Ishikawa (cell line): ENCODE data around the gene IRAK2.

Experiments used
- RAD21 ChIP-seq: IDR thresholded peaks from 2 replicates; pipeline ENCODE4 v1.6.1; 2012; ENCODE audit warnings: low read depth
- YY1 ChIP-seq: IDR thresholded peaks from 2 replicates; pipeline ENCODE4 v1.6.1; 2012; ENCODE audit warnings: low read depth
- TF ChIP-seq, protein P1 (sequence below): IDR thresholded peaks from 2 replicates; pipeline ENCODE4 v1.6.1; 2012

DNA sequence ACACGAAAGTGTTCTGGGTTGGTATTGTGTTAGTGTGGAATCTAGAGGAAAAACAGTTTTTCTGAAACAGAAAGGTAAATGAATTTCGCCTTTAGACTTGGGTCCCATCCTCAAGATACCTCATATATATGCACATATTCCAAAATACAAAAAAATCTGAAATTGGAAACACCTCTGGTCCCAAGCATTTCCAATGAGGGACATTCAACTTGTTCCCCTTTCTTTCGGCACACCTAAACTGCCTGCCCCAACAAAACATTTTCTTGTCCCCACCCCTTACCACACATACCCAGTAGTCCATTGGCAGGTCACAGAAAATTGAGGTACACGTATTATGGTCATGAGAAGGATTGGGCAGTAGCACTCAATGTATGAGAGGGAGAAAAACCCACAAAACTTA is 9.1 kb upstream of the IRAK2 start:
- TF ChIP-seq, protein P1, sequence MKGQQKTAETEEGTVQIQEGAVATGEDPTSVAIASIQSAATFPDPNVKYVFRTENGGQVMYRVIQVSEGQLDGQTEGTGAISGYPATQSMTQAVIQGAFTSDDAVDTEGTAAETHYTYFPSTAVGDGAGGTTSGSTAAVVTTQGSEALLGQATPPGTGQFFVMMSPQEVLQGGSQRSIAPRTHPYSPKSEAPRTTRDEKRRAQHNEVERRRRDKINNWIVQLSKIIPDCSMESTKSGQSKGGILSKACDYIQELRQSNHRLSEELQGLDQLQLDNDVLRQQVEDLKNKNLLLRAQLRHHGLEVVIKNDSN: no peak
- TF ChIP-seq RAD21: no peak
- TF ChIP-seq YY1: no peak
